ENCODE results near the gene CLEC16A.

DNA sequence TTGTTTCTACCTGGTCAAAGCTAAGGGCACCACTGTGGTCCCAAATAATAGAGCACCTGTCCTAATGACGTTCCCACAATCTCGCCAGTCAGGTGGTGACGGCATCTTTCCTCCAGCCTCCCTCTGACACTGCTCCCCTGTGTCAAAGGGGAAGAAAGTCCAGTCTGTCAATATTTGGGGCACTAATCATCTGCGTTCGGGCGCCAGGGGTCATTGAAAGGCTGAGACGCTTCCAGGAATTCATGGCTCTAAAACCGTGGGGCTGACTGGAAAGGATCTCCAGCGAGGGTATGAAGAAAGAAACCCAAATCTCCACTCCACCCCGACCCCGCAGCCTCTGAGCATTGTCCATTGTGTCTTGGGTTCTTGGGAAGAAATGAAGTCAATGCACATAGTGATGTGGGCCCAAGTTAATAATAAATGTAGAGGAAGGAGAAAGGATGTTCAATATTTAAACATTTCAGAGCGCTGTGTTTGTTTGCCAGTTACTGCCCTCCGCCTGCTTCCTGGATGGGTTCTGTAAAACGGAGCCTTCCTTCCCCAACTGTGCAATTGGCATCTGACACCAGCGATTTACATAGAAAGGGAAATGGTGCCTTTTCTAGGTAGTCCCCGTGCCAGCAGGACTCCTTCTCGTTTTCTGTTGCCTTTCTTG lies 208.4 kb downstream of the CLEC16A start:
- TF ChIP-seq POLR2A (IDR thresholded peaks at IDR 0.05): no peak
- TF ChIP-seq, protein P1, sequence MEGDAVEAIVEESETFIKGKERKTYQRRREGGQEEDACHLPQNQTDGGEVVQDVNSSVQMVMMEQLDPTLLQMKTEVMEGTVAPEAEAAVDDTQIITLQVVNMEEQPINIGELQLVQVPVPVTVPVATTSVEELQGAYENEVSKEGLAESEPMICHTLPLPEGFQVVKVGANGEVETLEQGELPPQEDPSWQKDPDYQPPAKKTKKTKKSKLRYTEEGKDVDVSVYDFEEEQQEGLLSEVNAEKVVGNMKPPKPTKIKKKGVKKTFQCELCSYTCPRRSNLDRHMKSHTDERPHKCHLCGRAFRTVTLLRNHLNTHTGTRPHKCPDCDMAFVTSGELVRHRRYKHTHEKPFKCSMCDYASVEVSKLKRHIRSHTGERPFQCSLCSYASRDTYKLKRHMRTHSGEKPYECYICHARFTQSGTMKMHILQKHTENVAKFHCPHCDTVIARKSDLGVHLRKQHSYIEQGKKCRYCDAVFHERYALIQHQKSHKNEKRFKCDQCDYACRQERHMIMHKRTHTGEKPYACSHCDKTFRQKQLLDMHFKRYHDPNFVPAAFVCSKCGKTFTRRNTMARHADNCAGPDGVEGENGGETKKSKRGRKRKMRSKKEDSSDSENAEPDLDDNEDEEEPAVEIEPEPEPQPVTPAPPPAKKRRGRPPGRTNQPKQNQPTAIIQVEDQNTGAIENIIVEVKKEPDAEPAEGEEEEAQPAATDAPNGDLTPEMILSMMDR (IDR thresholded peaks at IDR 0.05): no peak
